GM23338 (cell line): ENCODE data around the gene CHST13.

Experiments used
- JUNB ChIP-seq: IDR thresholded peaks from one replicate; pipeline ENCODE4 v1.6.1; 2016; ENCODE audit warnings: antibody characterized with exemption; ENCODE audit not compliant: unreplicated experiment
- POLR2AphosphoS5 ChIP-seq: IDR thresholded peaks from 2 replicates; pipeline ENCODE4 v1.6.1; 2016; ENCODE audit warnings: antibody characterized with exemption, low read depth

- no peak for TF ChIP-seq JUNB
- no peak for TF ChIP-seq POLR2AphosphoS5
Observed at GRCh38 chr3:126567696-126568438, 43.9 kb downstream of the CHST13 start.
